ENCODE results near the gene OXER1. TPM values are rescaled to one million over a fixed set of nuclear protein-coding genes. Genes with fewer than 3 reads are reported as not detected.

OXER1 gene
- polyA plus RNA-seq, 1 donor = 7.2 TPM

DNA sequence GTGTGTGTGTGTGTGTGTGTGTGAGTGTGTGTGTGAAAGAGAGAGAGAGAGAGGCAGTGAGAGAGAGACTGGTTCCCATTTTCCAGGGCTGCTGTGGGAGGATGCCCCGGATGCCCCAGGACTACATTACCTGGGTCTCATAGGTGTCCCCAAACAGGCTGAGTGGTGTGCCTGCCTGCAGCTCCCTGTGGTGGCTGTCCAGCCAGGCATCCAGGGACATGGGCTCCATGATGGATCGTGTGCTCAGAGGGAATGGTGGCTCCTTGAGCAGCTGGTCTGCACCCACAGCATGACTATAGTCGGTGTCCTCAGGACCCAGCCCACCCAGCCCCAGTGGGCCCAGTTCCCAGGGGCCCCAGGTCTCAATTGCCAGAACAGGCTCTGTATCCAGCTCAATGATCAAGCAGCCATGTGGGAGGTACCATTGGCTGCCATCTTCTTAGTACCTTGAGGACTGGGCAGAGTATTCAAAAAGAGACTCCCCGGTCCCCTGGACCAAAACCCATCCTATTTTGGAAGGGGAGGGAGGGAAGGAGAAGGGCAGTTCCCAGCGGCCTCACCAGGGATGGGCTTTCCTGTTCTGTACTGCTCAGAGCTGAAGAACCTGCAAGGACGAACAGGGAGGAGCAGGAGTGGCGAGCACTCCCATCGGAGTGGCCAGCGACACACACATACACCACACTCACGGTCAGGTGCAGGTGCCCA is 5.8 kb upstream of the OXER1 start:
- DNase-seq (ENCODE audit: low read depth) = no peak

- DNase-seq (ENCODE audit: low read depth) = no peak
Observed at GRCh38 chr2:42768706-42769256, 4.8 kb upstream of the OXER1 start.

DNA sequence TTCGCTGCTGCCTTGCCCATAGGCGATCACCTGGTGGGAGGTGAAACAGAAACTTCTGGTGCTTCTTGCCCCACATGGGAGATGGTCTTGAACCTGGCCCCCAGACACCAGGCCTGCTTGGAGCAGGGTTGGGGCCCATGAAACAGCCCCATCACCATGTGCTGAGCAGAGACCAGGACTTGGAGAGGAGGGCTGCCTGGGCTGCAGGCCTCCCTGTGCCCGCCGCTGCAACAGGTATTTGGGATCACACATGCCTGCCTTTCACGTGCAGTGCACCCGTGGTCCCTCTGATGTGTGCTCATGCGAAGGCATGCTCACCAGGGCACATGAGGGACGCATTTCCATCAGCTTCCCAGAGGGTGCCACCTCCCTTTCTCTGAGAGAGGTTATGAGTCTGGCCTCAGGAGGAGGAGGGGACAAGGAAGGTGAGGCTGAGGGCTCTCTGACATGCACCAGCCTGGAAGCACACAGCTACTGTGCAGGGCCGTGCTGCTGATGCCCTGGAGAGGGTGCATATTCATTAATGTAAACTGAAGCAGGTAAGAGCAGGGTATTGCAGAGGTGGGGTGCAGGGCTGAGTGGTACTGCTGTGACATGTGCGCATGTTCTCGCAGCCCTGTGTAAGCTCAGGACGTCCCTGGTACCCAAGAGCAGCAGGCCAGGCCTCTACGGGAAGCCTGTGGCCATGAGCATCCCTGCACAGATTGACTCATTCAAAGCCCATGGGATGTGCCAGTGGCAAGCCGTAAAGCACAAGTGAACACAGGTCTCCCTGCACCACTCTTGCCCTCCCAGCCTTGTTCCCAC is 4.2 kb upstream of the OXER1 start:
- no peak for DNase-seq (ENCODE audit: low read depth)

GRCh38 chr2:42767080-42767898 is 3.4 kb upstream of the OXER1 start:
- no peak for DNase-seq (ENCODE audit: low read depth)

DNA sequence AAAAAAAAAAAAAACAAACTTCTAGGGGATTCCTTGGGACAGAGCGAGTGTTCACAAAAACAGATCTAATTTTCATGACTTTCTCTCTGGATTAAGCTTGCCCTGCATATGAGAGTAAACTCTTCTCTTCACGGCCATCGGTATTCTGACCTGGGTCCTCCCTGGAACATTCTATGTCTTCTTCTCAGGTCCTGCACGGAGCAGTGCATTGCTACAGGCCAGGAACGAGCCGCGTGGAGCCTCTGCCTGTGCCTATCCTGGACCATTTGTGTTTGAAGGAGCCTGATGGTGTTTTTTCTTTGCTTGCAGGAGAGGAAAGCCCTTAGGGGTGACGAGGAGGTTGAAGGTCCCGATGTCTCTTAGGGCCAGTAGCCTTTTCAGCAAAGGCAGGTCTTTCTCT is 1.8 kb upstream of the OXER1 start:
- no peak for DNase-seq (ENCODE audit: low read depth)

GRCh38 chr2:42764901-42765300 is 966 bp upstream of the OXER1 start:
- DNase-seq (ENCODE audit: low read depth) = no peak

GRCh38 chr2:42762823-42763804 is 821 bp downstream of the OXER1 start:
- DNase-seq (ENCODE audit: low read depth) = no peak

DNA sequence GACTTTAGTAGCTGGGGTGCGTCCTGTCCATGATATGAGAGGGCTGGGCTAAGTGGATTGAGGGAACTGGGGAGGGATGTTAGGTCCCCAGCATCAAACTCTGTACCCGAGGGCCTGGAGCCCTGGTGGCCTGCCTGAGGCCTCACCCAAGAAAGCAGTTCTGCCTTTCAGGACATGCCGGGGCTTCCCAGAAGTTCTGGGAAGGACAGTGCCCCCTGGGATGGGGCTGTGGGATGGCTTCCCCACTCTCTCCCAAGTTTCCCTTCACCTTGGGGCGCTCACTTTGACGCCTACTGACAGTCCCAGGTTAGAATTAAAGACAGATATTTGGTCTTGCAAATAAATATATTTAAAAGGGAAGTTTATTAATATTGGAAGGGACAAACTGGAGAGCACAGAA is 1.8 kb downstream of the OXER1 start:
- DNase-seq (ENCODE audit: low read depth) = no peak

- no peak for DNase-seq (ENCODE audit: low read depth)
Observed at GRCh38 chr2:42761554-42761953, 2.4 kb downstream of the OXER1 start.

- DNase-seq (ENCODE audit: low read depth) = no peak
Observed at GRCh38 chr2:42758751-42759150, 5.2 kb downstream of the OXER1 start.

DNA sequence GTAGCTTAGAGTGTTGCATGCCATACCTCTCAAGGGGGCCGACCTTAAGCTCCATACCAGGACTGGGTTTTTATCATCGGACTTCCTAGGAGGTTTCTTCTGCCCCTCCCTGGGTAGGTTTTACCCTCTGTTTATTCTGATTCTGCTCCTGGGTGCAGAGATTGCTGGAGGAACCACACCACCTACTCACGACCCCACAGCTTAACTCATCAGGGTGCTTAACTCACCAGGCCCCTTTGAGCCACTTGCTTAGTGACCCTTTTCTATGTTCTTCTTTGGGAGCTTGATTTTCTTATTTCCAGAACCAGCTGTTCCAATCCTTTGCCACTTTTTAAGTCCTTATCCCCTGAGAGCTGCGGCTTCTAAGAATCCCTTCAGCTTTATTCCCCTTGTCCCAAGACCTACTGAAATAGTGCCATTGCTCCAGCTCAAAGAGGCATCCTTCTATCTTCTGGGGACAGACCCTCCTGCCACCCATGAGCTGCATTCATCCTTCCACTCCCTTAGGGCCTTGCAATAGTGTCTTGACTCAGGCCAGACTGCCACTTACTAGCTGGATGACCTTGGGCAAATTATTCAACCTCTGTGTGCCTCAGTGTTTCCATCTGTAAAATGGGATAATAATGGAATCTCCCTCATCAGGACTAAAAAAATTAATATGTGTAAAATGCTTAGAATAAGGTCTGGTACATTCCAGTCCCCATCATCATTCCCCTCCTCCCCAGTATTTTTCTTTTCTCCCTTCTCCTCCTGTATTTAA is 5.8 kb downstream of the OXER1 start:
- no peak for DNase-seq (ENCODE audit: low read depth)

DNA sequence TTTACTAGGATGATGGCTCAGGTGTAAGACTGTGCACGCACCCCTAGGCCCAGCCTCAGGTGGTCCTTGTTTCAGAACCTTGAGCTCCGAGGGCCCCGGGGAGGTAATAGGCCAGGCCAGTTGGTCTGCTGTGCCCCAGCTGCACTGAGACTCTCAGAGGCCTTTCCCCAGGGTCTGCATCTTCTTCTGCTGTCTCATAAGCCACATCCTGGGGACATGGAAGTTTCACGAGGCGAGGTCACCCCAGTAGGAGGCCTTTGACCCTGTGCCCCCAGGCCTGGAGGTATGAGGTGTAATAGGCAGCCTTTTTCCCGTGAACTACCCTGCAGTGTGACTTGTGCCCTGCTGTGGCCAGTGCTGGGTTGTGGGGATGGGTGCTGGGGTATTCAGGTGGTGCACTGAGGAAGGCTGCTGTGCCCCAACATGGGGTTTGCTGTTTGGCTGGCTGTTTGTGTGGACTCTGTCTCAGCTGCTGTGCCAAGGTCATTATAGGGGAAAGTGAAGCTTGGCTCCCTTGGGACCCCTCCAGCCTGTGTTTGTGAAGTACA is 6.9 kb downstream of the OXER1 start:
- DNase-seq (ENCODE audit: low read depth) = no peak

GRCh38 chr2:42756150-42756775 is 7.7 kb downstream of the OXER1 start:
- DNase-seq (ENCODE audit: low read depth) = no peak

DNA sequence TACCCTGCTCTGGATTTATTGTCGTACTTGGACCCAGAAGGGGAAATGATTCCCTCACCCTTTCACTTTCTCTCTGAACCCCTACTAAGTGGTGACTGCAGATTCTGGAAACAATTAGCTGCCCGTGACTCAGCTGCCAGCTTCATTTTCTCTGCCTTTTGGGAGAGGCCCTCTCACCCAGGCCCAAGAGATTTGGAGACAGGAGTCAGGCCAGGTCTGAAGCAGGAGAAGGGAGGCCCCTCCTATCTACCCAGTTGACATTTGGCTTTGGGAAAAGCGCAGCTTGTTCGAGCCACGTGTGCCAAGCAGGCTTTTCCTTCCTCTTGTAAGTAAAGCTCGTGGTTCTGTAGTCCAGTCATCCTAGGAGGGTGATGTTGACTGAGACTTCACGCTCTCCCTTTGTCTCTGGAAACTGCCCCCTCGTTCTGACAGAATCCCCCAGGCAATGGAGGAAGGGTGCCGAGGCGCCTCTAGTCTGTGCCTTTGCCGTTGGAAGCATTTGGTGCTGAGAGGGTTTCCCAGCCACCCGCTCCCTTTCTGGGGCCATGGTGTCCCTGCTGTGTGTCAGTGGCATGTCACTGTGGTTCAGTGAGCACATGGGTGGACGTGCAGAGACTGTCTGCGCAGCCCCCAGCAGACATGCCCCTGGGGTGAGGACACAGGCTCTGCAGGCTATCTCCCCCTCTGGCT is 8.6 kb downstream of the OXER1 start:
- DNase-seq (ENCODE audit: low read depth) = no peak

- no peak for DNase-seq (ENCODE audit: low read depth)
Observed at GRCh38 chr2:42754776-42755140, 9.2 kb downstream of the OXER1 start.

GRCh38 chr2:42754021-42754775 is 9.7 kb downstream of the OXER1 start:
- no peak for DNase-seq (ENCODE audit: low read depth)

- no peak for DNase-seq (ENCODE audit: low read depth)
Observed at GRCh38 chr2:42752816-42753813, 10.8 kb downstream of the OXER1 start.

Measured in forelimb muscle (tissue), 1 donor.